ENCODE results near the gene ALLC. TPM values are rescaled to one million over a fixed set of nuclear protein-coding genes. Genes with fewer than 3 reads are reported as not detected.

ALLC gene
- polyA plus RNA-seq, 2 of the 4 experiments (the other 2 are of a cell fraction): not detected

DNA sequence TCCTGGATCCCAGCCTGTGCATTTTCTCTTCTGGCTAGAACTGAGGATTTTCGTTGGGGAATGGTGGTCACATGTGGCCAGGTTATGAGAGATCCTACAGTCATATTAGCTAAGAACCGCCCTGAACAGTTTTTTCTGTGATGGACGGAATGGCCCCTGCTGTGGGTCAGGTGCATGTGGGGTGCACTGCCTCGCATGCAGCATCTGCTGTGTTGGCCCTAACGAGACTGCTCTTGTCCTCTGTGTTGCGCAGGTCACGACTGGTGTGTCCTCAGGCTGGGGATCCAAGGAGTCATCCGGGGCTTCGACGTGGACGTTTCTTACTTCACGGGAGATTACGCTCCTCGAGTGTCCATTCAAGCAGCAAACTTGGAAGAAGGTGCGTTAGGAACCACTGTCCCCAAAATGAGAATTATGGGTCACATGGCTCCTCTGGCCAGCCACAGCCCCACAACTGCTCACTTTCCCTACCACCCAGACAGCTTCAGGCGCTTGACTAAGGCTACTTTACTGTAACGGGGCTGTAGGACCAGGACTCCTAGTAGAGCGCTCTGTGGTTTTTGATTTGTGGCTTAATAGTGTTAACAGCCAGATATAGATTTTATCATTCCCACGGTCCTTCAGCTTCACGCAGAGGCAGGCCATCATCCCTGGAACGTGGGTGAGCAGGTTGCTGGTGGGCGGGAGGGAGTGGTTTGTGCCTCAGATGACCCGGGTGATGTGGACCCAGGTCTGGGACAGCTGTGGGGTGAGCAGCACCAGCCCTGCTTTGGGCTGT, 21.8 kb downstream of the ALLC start:
- no peak overlapping the region for H3K4me3 ChIP-seq
- ChIA-PET POLR2A (no interaction called here), CTCF (no interaction called here)
- H3K4me2 ChIP-seq: no peak overlapping the region
- H3K27ac ChIP-seq: no peak overlapping the region
- ATAC-seq (peak in 1 of 2 experiments; percentile 16; a peak in 2 of 6 replicates), FAIRE-seq (no peak), DNase-seq (ENCODE audit: low read depth in 1 of 2, low spot score in 1 of 2) (no peak)
- no peaks in the 10 kb centered on the region for H3K4me1 ChIP-seq
- H3K9me3 ChIP-seq: no peaks in the 10 kb centered on the region
- WGBS (ENCODE audit: missing lambda C conversion rate): 41% methylated on average over 23 of the region's 23 CpGs
- TF ChIP-seq PHF8 (IDR thresholded peaks at IDR 0.05; ENCODE audit: borderline replicate concordance, low read depth) (no peak), MAFK (IDR thresholded peaks at IDR 0.05; ENCODE audit: partially characterized antibody) (no peak), ZNF302 (CRISPR knock-in tag; IDR thresholded peaks at IDR 0.05) (no peak), MYC (IDR thresholded peaks at IDR 0.05; ENCODE audit: borderline replicate concordance, low read length) (no peak), FOSB (CRISPR knock-in tag; IDR thresholded peaks at IDR 0.05) (no peak), HDAC2 (IDR thresholded peaks at IDR 0.05) (no peak), FOSL2 (IDR thresholded peaks at IDR 0.05) (no peak), FOSL2 (CRISPR knock-in tag; IDR thresholded peaks at IDR 0.05) (no peak), KDM5A (IDR thresholded peaks at IDR 0.05) (no peak), CHD2 (IDR thresholded peaks at IDR 0.05; ENCODE audit: low read length, partially characterized antibody) (no peak), GATA3 (IDR thresholded peaks at IDR 0.05; ENCODE audit: borderline replicate concordance) (no peak), EHMT2 (IDR thresholded peaks at IDR 0.05; ENCODE audit: low read depth) (no peak), SMC3 (IDR thresholded peaks at IDR 0.05) (no peak)

- H3K4me2 ChIP-seq: no peak overlapping the region
- no peak overlapping the region for H3K4me3 ChIP-seq
- CTCF ChIA-PET: no interaction called here
- no peak for FAIRE-seq
- H3K27ac ChIP-seq: no peak overlapping the region
- H3K9me3 ChIP-seq: no peaks in the 10 kb centered on the region
- H3K4me1 ChIP-seq: no peaks in the 10 kb centered on the region
- TF ChIP-seq BCL3 (IDR thresholded peaks at IDR 0.05): no peak
- no peak for TF ChIP-seq USF2 (IDR thresholded peaks at IDR 0.05)
- TF ChIP-seq HOXA7 (CRISPR knock-in tag; IDR thresholded peaks at IDR 0.05): no peak
- no peak for TF ChIP-seq PHF8 (IDR thresholded peaks at IDR 0.05; ENCODE audit: borderline replicate concordance, low read depth)
- TF ChIP-seq KDM5A (IDR thresholded peaks at IDR 0.05): no peak
- TF ChIP-seq JUN (IDR thresholded peaks at IDR 0.05): no peak
- no peak for TF ChIP-seq NR3C1 (IDR thresholded peaks at IDR 0.05)
- no peak for TF ChIP-seq JUNB (IDR thresholded peaks at IDR 0.05)
- POLR2A ChIA-PET: no interaction called here
- no peak for DNase-seq (ENCODE audit: low read depth in 1 of 2, low spot score in 1 of 2)
- no peak for ATAC-seq
- WGBS (ENCODE audit: missing lambda C conversion rate): 40% methylated on average over 18 of the region's 18 CpGs
These were observed 22.7 kb downstream of the ALLC start for GRCh38 chr2:3680548-3681345.

DNA sequence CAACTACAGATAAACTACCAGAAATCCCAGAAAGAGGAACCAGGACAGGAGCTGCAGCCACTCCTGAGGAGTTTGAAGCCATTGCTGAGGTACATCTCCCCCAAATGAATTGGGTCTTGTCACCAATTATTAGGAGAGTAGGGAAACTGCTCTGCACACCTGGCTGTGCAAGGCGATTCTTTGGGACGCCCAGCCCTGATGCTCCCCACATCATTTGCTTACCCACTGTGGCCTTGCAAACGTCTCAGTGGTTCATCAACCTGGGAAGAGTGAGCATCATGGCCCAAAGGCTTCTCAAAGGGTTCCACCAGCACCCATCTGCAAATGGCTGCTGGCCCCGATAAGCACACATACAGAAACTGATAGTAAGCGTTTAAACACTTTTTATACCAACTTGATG, 23.6 kb downstream of the ALLC start:
- no peaks in the 10 kb centered on the region for H3K4me1 ChIP-seq
- no peak overlapping the region for H3K4me3 ChIP-seq
- ChIA-PET CTCF (no interaction called here), POLR2A (no interaction called here)
- no peak overlapping the region for H3K27ac ChIP-seq
- DNase-seq (ENCODE audit: low read depth in 1 of 2, low spot score in 1 of 2) (no peak), ATAC-seq (no peak), FAIRE-seq (no peak)
- H3K9me3 ChIP-seq: no peaks in the 10 kb centered on the region
- WGBS (ENCODE audit: missing lambda C conversion rate): 31% methylated on average over 5 of the region's 5 CpGs
- H3K4me2 ChIP-seq: no peak overlapping the region
- TF ChIP-seq PHF8 (IDR thresholded peaks at IDR 0.05; ENCODE audit: borderline replicate concordance, low read depth): no peak
- TF ChIP-seq MYC (IDR thresholded peaks at IDR 0.05; ENCODE audit: borderline replicate concordance, low read length): no peak
- no peak for TF ChIP-seq EHF (CRISPR knock-in tag; IDR thresholded peaks at IDR 0.05)
- no peak for TF ChIP-seq CTCF (IDR thresholded peaks at IDR 0.05)
- TF ChIP-seq TP53 (CRISPR knock-in tag; IDR thresholded peaks at IDR 0.05): no peak
- TF ChIP-seq HOXB5 (CRISPR knock-in tag; IDR thresholded peaks at IDR 0.05): no peak
- TF ChIP-seq, protein P1, sequence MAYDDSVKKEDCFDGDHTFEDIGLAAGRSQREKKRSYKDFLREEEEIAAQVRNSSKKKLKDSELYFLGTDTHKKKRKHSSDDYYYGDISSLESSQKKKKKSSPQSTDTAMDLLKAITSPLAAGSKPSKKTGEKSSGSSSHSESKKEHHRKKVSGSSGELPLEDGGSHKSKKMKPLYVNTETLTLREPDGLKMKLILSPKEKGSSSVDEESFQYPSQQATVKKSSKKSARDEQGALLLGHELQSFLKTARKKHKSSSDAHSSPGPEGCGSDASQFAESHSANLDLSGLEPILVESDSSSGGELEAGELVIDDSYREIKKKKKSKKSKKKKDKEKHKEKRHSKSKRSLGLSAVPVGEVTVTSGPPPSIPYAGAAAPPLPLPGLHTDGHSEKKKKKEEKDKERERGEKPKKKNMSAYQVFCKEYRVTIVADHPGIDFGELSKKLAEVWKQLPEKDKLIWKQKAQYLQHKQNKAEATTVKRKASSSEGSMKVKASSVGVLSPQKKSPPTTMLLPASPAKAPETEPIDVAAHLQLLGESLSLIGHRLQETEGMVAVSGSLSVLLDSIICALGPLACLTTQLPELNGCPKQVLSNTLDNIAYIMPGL (CRISPR knock-in tag; IDR thresholded peaks at IDR 0.05; ENCODE audit: borderline replicate concordance): no peak
- TF ChIP-seq KDM1A (IDR thresholded peaks at IDR 0.05; ENCODE audit: low read depth): no peak
- no peak for TF ChIP-seq CHD2 (IDR thresholded peaks at IDR 0.05; ENCODE audit: low read length, partially characterized antibody)
- TF ChIP-seq RCOR1 (IDR thresholded peaks at IDR 0.05; ENCODE audit: low read depth, low read length): no peak
- no peak for TF ChIP-seq FOXS1 (CRISPR knock-in tag; IDR thresholded peaks at IDR 0.05)
- no peak for TF ChIP-seq RNF2 (IDR thresholded peaks at IDR 0.05; ENCODE audit: borderline replicate concordance, low read depth)

Data from A549 (cell line).